HepG2 (cell line): ENCODE data around the gene CYP27B1. TPM values are rescaled to one million over a fixed set of nuclear protein-coding genes. Genes with fewer than 3 reads are reported as not detected.

Experiments
- ARID4A ChIP-seq: sonication (generic); formaldehyde crosslinking; IDR thresholded peaks from 2 replicates; pipeline ENCODE4 v1.5.0; 2020; ENCODE audit warnings: mild to moderate bottlenecking, missing genetic modification reagents, borderline replicate concordance
- BRCA1 ChIP-seq: sonication (generic); formaldehyde crosslinking; IDR thresholded peaks from 2 replicates; pipeline ENCODE4 v1.4.0; 2020; ENCODE audit warnings: missing genetic modification reagents
- BRF2 ChIP-seq: sonication (generic); formaldehyde crosslinking; IDR thresholded peaks from 2 replicates; pipeline ENCODE4 v1.8.1; 2022; ENCODE audit warnings: mild to moderate bottlenecking, missing genetic modification reagents
- CREBL2 ChIP-seq: sonication (generic); formaldehyde crosslinking; IDR thresholded peaks from 2 replicates; pipeline ENCODE4 v1.8.1; 2023; ENCODE audit warnings: missing genetic modification reagents, mild to moderate bottlenecking, borderline replicate concordance
- RARA ChIP-seq: IDR thresholded peaks from 2 replicates; pipeline ENCODE4 v1.6.1; 2016; ENCODE audit warnings: missing genetic modification reagents, missing compliant biosample characterization
- SMYD3 ChIP-seq: sonication (generic); formaldehyde crosslinking; IDR thresholded peaks from 2 replicates; pipeline ENCODE4 v1.8.1; 2023; ENCODE audit warnings: mild to moderate bottlenecking, missing genetic modification reagents
- ZBTB20 ChIP-seq: sonication (generic); formaldehyde crosslinking; IDR thresholded peaks from 2 replicates; pipeline ENCODE4 v1.8.1; 2023; ENCODE audit warnings: missing genetic modification reagents, low read depth, mild to moderate bottlenecking, borderline replicate concordance
- ZNF225 ChIP-seq: sonication (generic); formaldehyde crosslinking; IDR thresholded peaks from 2 replicates; pipeline ENCODE4 v1.4.0; 2020; ENCODE audit warnings: mild to moderate bottlenecking, missing genetic modification reagents
- ZNF362 ChIP-seq: sonication (generic); formaldehyde crosslinking; IDR thresholded peaks from 2 replicates; pipeline ENCODE4 v1.4.0; 2020; ENCODE audit warnings: missing genetic modification reagents, mild to moderate bottlenecking, borderline replicate concordance
- ZNF615 ChIP-seq: sonication (generic); formaldehyde crosslinking; IDR thresholded peaks from 2 replicates; pipeline ENCODE4 v1.5.0; 2020; ENCODE audit warnings: mild to moderate bottlenecking, missing genetic modification reagents, borderline replicate concordance
- ZNF674 ChIP-seq: sonication (generic); formaldehyde crosslinking; IDR thresholded peaks from 2 replicates; pipeline ENCODE4 v1.5.0; 2020; ENCODE audit warnings: low read depth, mild to moderate bottlenecking, missing genetic modification reagents
- ZNF710 ChIP-seq: sonication (generic); formaldehyde crosslinking; IDR thresholded peaks from 2 replicates; pipeline ENCODE4 v1.5.0; 2020; ENCODE audit warnings: mild to moderate bottlenecking, missing genetic modification reagents, borderline replicate concordance
- ZNF713 ChIP-seq: sonication (generic); formaldehyde crosslinking; IDR thresholded peaks from 2 replicates; pipeline ENCODE4 v1.4.0; 2020; ENCODE audit warnings: mild to moderate bottlenecking, missing genetic modification reagents
- ZSCAN9 ChIP-seq: IDR thresholded peaks from 2 replicates; pipeline ENCODE4 v1.6.1; 2016; ENCODE audit warnings: borderline replicate concordance
- ZXDC ChIP-seq: sonication (generic); formaldehyde crosslinking; IDR thresholded peaks from 2 replicates; pipeline ENCODE4 v1.5.0; 2020; ENCODE audit warnings: mild to moderate bottlenecking, missing genetic modification reagents
- polyA plus RNA-seq, 8 experiments: library from polyadenylated mRNA; depleted of rRNA in 3 of 8; stranded (reverse) in 7 of 8; unstranded in 1 of 8; fragments of >200 nt; fragmentation: Illumina TruSeq in 4 of 8; extraction: Trizol in 4 of 8; gene quantifications; 2 replicates each; pipeline versions ENCODE4 v1.2.1 to v1.2.3, GENCODE V29; 2011 to 2016; ENCODE audit warnings: low read depth in 4 of 8, missing spikeins in 1 of 8, mixed read lengths in 1 of 8; ENCODE audit not compliant: insufficient read depth in 1 of 8
- total RNA-seq, 5 experiments: library from RNA; depleted of rRNA; stranded (reverse); fragments of >200 nt; fragmentation: Illumina TruSeq; extraction: Trizol; gene quantifications; 2 replicates each; pipeline ENCODE4 v1.2.3, GENCODE V29; 2016; ENCODE audit warnings: low read depth in 1 of 5

The CYP27B1 gene
- total and polyA plus RNA-seq, 2 of the 13 experiments (the other 11 are each of a cell fraction or from before 2014, with no cell fraction given): 2.3 to 3.0 TPM

- TF ChIP-seq ZBTB20 (CRISPR knock-in tag): 0 out of 2 replicates have a peak, but pooled peaks have one; percentile 22
- no peak for TF ChIP-seq ZXDC (CRISPR knock-in tag)
- peak; percentile 71; the same call in 1 of the 2 replicates for TF ChIP-seq ZNF674 (CRISPR knock-in tag)
- peak; percentile 57; the same call in 1 of the 2 replicates for TF ChIP-seq SMYD3 (CRISPR knock-in tag)
- no peak; the same call in 1 of the 2 replicates for TF ChIP-seq BRF2 (CRISPR knock-in tag)
- peak; percentile 16; the same call in 1 of the 2 replicates for TF ChIP-seq RARA (CRISPR knock-in tag)
- no peak; the same call in none of the 2 replicates for TF ChIP-seq ZSCAN9 (CRISPR knock-in tag)
- no peak for TF ChIP-seq BRCA1
- no peak for TF ChIP-seq ZNF713 (CRISPR knock-in tag)
- peak; percentile 98 for TF ChIP-seq ARID4A (CRISPR knock-in tag)
- TF ChIP-seq CREBL2 (CRISPR knock-in tag): peak; percentile 82; the same call in 1 of the 2 replicates
- peak; percentile 66; the same call in 1 of the 2 replicates for TF ChIP-seq ZNF710 (CRISPR knock-in tag)
- peak; percentile 62; the same call in 1 of the 2 replicates for TF ChIP-seq ZNF362 (CRISPR knock-in tag)
- TF ChIP-seq ZNF225 (CRISPR knock-in tag): peak; percentile 85
- TF ChIP-seq ZNF615 (CRISPR knock-in tag): no peak
These were observed 14.8 kb downstream of the CYP27B1 start, which contains the start of gene CDK4 (continued) for GRCh38 chr12:57751788-57752667.
